B cell (primary cell): ENCODE results near the gene DACT3. TPM values are rescaled to one million over a fixed set of nuclear protein-coding genes. Genes with fewer than 3 reads are reported as not detected.

ENCODE experiments used
- ATAC-seq: fragments of 200-7000 bp; cut with Tn5 transposase; one replicate; pipeline ENCODE4 v1.10.0; 2021; ENCODE audit warnings: low read depth, mild to moderate bottlenecking, moderate number of reproducible peaks, moderate library complexity
- CTCF ChIA-PET: fragments of 350-600 bp; sonication (Branson Sonifier 250); formaldehyde crosslinking; loops from one replicate; lab custom pipeline; 2021; ENCODE audit warnings: antibody characterized with exemption, inconsistent platforms; lab: Charles Lee
- POLR2A ChIA-PET: fragments of 350-600 bp; sonication (Branson Sonifier 250); formaldehyde crosslinking; loops from one replicate; lab custom pipeline; 2021; ENCODE audit warnings: antibody characterized with exemption; lab: Charles Lee
- DNase-seq: peaks from one replicate; pipeline ENCODE4 v3.0.0; 2013
- H2AFZ ChIP-seq: 2 replicates; pipeline ENCODE4 v1.6.1; 2012; ENCODE audit warnings: mild to moderate bottlenecking, low read depth, low read length; ENCODE audit not compliant: insufficient read depth, poor library complexity, severe bottlenecking
- H3K27ac ChIP-seq, 2 donors: 1 replicate in 1 of 2; 2 replicates in 1 of 2; pipeline ENCODE4 v1.5.1; 2012 to 2013; ENCODE audit warnings: low read length in 2 of 2, mild to moderate bottlenecking in 2 of 2, moderate library complexity in 1 of 2
- H3K27me3 ChIP-seq, 4 experiments: fragments of 200-600 bp in 1 of 4; sonication (generic) in 1 of 4; replicated peaks in 1 of 4; 1 replicate in 2 of 4; 2 replicates in 2 of 4; pipeline versions ENCODE4 v1.6.1 to v1.7.0; 2013 to 2016; ENCODE audit warnings: low read length in 3 of 4, mild to moderate bottlenecking in 2 of 4, mixed read lengths in 1 of 4, moderate library complexity in 1 of 4; ENCODE audit not compliant: insufficient read depth in 4 of 4, control insufficient read depth in 3 of 4; ENCODE audit errors: control extremely low read depth in 1 of 4
- H3K36me3 ChIP-seq, 2 experiments: replicated peaks in 1 of 2; 1 replicate in 1 of 2; 2 replicates in 1 of 2; pipeline versions ENCODE4 v1.6.1 to v1.7.1; 2013; ENCODE audit warnings: low read length in 1 of 2; ENCODE audit not compliant: insufficient read depth in 2 of 2, control insufficient read depth in 1 of 2; ENCODE audit errors: control extremely low read depth in 1 of 2, extremely low read depth in 1 of 2
- H3K4me1 ChIP-seq, 2 donors: fragments of 200-600 bp in 1 of 2; sonication (generic) in 1 of 2; 1 replicate in 1 of 2; 2 replicates in 1 of 2; pipeline versions ENCODE4 v1.5.1 to v1.6.1; 2013 to 2017; ENCODE audit warnings: low read length in 2 of 2; ENCODE audit not compliant: control insufficient read depth in 2 of 2, insufficient read depth in 2 of 2
- H3K4me2 ChIP-seq: replicated peaks from 2 replicates; pipeline ENCODE3; 2012; ENCODE audit warnings: mild to moderate bottlenecking, low read depth, low read length; ENCODE audit not compliant: poor library complexity, severe bottlenecking
- H3K4me3 ChIP-seq, 5 experiments: fragments of 200-600 bp in 1 of 5; sonication (generic) in 1 of 5; 1 replicate in 3 of 5; 2 replicates in 2 of 5; pipeline versions ENCODE4 v1.5.1 to v1.7.0; 2011 to 2016; ENCODE audit warnings: low read length in 4 of 5, mild to moderate bottlenecking in 4 of 5, low read depth in 2 of 5, control low read depth in 1 of 5, moderate library complexity in 1 of 5; ENCODE audit not compliant: insufficient read depth in 1 of 5; ENCODE audit errors: control extremely low read depth in 1 of 5, extremely low read depth in 1 of 5
- H3K79me2 ChIP-seq: fragments of 200-600 bp; sonication (generic); one replicate; pipeline ENCODE4 v1.6.0; 2016; ENCODE audit warnings: low read length; ENCODE audit not compliant: control insufficient read depth, insufficient read depth
- H3K9ac ChIP-seq: fragments of 200-600 bp; sonication (generic); 2 replicates; pipeline ENCODE4 v1.6.1; 2017; ENCODE audit warnings: mild to moderate bottlenecking, low read length, moderate library complexity
- H3K9me3 ChIP-seq, 3 donors: one replicate each; pipeline versions ENCODE4 v1.6.1 to v1.7.1; 2013; ENCODE audit warnings: low read length in 2 of 3; ENCODE audit not compliant: control insufficient read depth in 2 of 3, insufficient read depth in 1 of 3; ENCODE audit errors: control extremely low read depth in 1 of 3
- H4K20me1 ChIP-seq: 2 replicates; pipeline ENCODE4 v1.6.0; 2012; ENCODE audit warnings: mild to moderate bottlenecking, low read length; ENCODE audit not compliant: insufficient read depth, control insufficient read depth, poor library complexity, severe bottlenecking
- H3K27ac Mint-ChIP-seq: one replicate; pipeline ENCODE4 v1.8.0; 2021; ENCODE audit warnings: mixed read lengths
- H3K27me3 Mint-ChIP-seq: one replicate; pipeline ENCODE4 v1.8.0; 2021; ENCODE audit warnings: mixed read lengths
- H3K4me1 Mint-ChIP-seq: one replicate; pipeline ENCODE4 v1.8.0; 2021; ENCODE audit warnings: mixed read lengths
- H3K4me3 Mint-ChIP-seq: one replicate; pipeline ENCODE4 v1.8.0; 2021; ENCODE audit warnings: mixed read lengths
- H3K9me3 Mint-ChIP-seq: one replicate; pipeline ENCODE4 v1.8.0; 2022; ENCODE audit warnings: mixed read lengths; ENCODE audit not compliant: insufficient read depth
- EZH2 ChIP-seq: IDR thresholded peaks from 2 replicates; pipeline ENCODE4 v1.6.1; 2012; ENCODE audit warnings: borderline replicate concordance, low read depth, mild to moderate bottlenecking, moderate library complexity, low read length; ENCODE audit not compliant: insufficient read depth, poor library complexity, severe bottlenecking
- WGBS: methylation state at CpG from one replicate; pipeline ENCODE4 v1.1.5; 2013; ENCODE audit warnings: missing lambda C conversion rate; ENCODE audit not compliant: insufficient coverage; 5-methylcytosine and 5-hydroxymethylcytosine counted together
- intact Hi-C: fragments of 100-400 bp; cut with micrococcal nuclease; formaldehyde crosslinking; loops from one replicate; pipeline ENCODE4 v1.10.0; 2022
- polyA plus RNA-seq: library from polyadenylated mRNA; depleted of rRNA; stranded (reverse); fragments of >200 nt; gene quantifications from 2 replicates; pipeline ENCODE4 v1.2.3, GENCODE V29; 2012
- total RNA-seq, 2 donors: library from RNA; stranded (reverse); fragments of 120-200 nt in 1 of 2; gene quantifications; 1 replicate in 1 of 2; 2 replicates in 1 of 2; pipeline versions ENCODE4 v1.2.3 to v1.2.4, GENCODE V29; 2013 to 2022
- TF ChIP-seq, protein P1 (sequence below): fragments of 200-600 bp; IDR thresholded peaks from one replicate; pipeline ENCODE4 v1.8.0; 2022; ENCODE audit warnings: antibody characterized with exemption, mild to moderate bottlenecking

DACT3 gene
- total and polyA plus RNA-seq, 2 donors (not counting 1 experiment from before 2014, with no cell fraction given), result 0.03 to 0.15 TPM

DNA sequence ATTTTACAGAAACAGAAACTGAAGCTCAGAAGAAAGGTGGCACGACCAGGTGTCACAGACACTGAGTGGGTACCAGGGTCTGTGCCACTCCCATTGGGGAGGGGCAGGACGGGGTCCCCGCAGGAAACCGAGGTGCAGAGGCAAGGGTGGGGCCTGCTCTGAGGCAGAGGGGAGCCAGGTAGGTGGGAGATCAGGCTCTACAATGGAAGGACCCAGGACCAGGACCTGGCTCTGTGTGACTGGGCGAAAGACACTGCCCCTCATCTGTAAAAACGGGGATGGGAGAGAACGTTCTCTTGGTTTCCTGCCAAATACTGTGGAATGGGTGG lies 38.9 kb downstream of the DACT3 start:
- no peak overlapping the region for H3K4me3 ChIP-seq
- H3K27me3 ChIP-seq, result no peaks in the 10 kb centered on the region
- H3K79me2 ChIP-seq, result no peaks in the 10 kb centered on the region
- H3K27ac ChIP-seq, result no peak overlapping the region
- peaks cover 68% of the 10 kb centered on the region for H3K4me1 Mint-ChIP-seq
- H3K27ac Mint-ChIP-seq, result peak overlapping the region; percentile 56
- DNase-seq, result no peak
- H3K9me3 Mint-ChIP-seq, result no peaks in the 10 kb centered on the region
- ChIA-PET CTCF (interaction anchor here (0.8 to 16.2 kb wide), 5 partner anchors 8 to 40 kb away, joined by 3 to 447 read pairs (median 3); partner anchors contain the start of gene DACT3), POLR2A (interaction anchor here (0.6 to 1.4 kb wide), 3 partner anchors 10 to 20 kb away, joined by 3 to 4 read pairs (median 3); partner anchors contain the start of gene GNG8)
- H3K9ac ChIP-seq, result no peak overlapping the region
- no peak for TF ChIP-seq EZH2
- intact Hi-C loops, result no loop called here
- no peak overlapping the region for H3K4me3 Mint-ChIP-seq
- no peaks in the 10 kb centered on the region for H3K27me3 Mint-ChIP-seq
- H2AFZ ChIP-seq, result no peak overlapping the region
- no peaks in the 10 kb centered on the region for H4K20me1 ChIP-seq
- peak overlapping the region; percentile 87 for H3K4me2 ChIP-seq
- peaks cover 66 to 77% of the 10 kb centered on the region in 2 donors for H3K4me1 ChIP-seq
- 56% methylated on average over 7 of the region's 7 CpGs for WGBS
- no peak for ATAC-seq
- no peaks in the 10 kb centered on the region for H3K36me3 ChIP-seq
- H3K9me3 ChIP-seq, result no peaks in the 10 kb centered on the region

DNA sequence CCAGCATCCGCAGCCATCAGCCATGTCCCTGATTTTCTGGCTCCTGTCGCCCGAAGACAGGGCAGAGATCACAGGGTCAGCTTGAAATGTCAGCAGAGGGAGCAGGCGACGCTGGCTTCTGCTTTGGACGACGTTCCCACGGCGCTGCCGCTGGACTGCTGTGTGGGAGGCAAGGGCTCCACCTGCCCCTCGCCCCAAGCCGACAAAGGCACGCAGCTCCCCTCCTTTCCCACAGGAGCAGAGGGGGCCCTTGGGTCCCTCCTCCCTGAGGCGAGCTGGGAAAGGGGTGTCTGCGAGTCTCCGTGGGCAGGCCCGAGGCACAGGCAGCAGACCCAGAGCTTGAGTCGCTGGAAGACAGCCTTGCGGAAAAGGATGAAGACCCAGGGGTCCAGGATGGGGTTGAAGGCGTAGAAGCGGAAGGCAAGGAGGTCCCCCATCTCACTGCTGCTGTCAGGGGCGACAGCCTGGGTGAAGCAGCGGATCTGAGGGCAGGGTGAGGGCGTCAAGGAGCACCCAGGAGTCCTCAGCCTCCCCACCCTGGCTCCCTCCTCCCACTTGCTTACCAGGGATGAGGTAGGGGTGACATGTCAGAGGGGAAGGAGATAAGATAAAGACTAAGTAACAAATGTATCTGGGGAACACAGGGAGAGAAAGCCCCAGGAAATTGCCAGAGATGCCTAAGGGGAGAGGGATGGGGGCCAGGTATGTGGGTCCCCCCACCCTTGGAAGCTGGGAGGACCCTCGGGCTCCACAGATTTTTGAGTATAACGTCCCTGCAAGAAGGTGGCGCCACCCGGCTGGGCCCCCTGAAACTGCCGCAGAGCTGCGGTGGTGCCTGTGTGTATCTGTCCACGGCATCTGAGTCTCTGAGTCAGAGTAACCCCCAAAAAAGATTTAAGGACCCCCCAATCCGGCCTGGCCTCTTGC lies 39.5 kb downstream of the DACT3 start:
- Mint-ChIP-seq H3K9me3 (no peaks in the 10 kb centered on the region), H3K4me1 (peaks cover 72% of the 10 kb centered on the region), H3K27ac (peak overlapping the region; percentile 99), H3K27me3 (no peaks in the 10 kb centered on the region), H3K4me3 (peak overlapping the region; percentile 7)
- no peaks in the 10 kb centered on the region for H3K9me3 ChIP-seq
- no peaks in the 10 kb centered on the region for H4K20me1 ChIP-seq
- no peaks in the 10 kb centered on the region for H3K36me3 ChIP-seq
- DNase-seq, result no peak
- intact Hi-C loops, result no loop called here
- peak overlapping the region in 1 of 2 donors; percentile 99 for H3K27ac ChIP-seq
- no peak overlapping the region for H2AFZ ChIP-seq
- H3K4me1 ChIP-seq, result peaks cover 73 to 84% of the 10 kb centered on the region in 2 donors
- TF ChIP-seq, protein P1, sequence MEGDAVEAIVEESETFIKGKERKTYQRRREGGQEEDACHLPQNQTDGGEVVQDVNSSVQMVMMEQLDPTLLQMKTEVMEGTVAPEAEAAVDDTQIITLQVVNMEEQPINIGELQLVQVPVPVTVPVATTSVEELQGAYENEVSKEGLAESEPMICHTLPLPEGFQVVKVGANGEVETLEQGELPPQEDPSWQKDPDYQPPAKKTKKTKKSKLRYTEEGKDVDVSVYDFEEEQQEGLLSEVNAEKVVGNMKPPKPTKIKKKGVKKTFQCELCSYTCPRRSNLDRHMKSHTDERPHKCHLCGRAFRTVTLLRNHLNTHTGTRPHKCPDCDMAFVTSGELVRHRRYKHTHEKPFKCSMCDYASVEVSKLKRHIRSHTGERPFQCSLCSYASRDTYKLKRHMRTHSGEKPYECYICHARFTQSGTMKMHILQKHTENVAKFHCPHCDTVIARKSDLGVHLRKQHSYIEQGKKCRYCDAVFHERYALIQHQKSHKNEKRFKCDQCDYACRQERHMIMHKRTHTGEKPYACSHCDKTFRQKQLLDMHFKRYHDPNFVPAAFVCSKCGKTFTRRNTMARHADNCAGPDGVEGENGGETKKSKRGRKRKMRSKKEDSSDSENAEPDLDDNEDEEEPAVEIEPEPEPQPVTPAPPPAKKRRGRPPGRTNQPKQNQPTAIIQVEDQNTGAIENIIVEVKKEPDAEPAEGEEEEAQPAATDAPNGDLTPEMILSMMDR, result no peak
- TF ChIP-seq EZH2, result no peak
- no peak overlapping the region for H3K4me3 ChIP-seq
- no peak overlapping the region for H3K9ac ChIP-seq
- H3K79me2 ChIP-seq, result no peaks in the 10 kb centered on the region
- 95% methylated on average over 22 of the region's 32 CpGs for WGBS
- POLR2A ChIA-PET, result interaction anchor here (0.5 to 2.1 kb wide), 6 partner anchors 10 to 105 kb away, joined by 3 to 7 read pairs (median 4); partner anchors contain the start of genes DACT3 and GNG8
- CTCF ChIA-PET, result interaction anchor here (0.8 to 16.2 kb wide), 7 partner anchors 9 to 40 kb away, joined by 3 to 447 read pairs (median 3); partner anchors contain the start of gene DACT3
- H3K4me2 ChIP-seq, result peak overlapping the region; percentile 87
- H3K27me3 ChIP-seq, result no peaks in the 10 kb centered on the region
- no peak for ATAC-seq
